HG03025 (cell line): ENCODE measurements around the gene DEGS2.
A peak's percentile ranks its signal among the peaks of the same experiment; 100 is the strongest.

Experiments
- ATAC-seq: cut with Tn5 transposase; IDR thresholded peaks from one replicate; pipeline ENCODE4 v1.9.1; 2021; ENCODE audit warnings: mild to moderate bottlenecking, moderate library complexity; ENCODE audit not compliant: unreplicated experiment, low FRiP score

Gene DEGS2

GRCh38 chr14:100117026-100117425 lies 42.4 kb downstream of the DEGS2 start:
- no peak for ATAC-seq

DNA sequence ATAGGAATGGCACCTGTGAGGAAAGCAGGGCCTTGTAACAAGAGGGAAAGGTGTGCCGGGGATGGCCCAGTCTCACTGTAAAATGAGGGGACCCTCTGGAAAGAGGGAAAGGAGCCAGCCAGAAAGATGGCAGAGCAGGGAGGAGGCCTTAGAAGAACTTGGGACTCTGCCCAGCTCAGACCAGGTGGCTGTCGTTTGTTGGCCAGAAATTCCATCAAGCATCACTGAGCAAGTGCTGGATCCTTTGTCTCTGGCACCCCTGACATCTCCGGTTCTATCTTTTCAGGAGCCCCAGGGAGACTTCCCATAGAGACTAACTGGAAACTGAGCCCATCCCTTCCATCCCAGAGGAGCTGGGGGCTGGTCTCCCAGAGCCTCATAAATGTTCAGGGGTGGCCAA lies 43.3 kb downstream of the DEGS2 start:
- no peak for ATAC-seq

- ATAC-seq = no peak
Measured at GRCh38 chr14:100115726-100116125, 43.7 kb downstream of the DEGS2 start.

DNA sequence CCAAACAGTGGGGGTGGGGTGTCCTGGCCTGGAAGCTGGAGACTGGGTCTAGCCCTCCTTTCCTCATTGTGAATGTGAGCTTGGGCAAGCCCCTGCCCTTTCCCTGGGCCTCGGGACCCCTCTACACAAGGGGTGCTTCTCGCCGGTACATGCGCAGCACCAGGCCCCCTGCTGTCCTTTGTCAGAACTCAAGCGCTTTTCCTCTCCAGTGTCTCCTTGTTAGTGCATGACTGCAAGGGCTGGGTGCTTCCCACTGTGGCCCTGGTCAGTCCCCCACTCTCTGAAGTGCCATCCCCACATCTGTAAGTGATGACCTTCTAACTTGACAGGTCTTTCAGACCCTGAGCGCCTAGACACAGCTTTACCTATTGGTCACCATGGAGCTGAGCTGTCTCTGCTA lies 44.2 kb downstream of the DEGS2 start:
- no peak for ATAC-seq

GRCh38 chr14:100114109-100114765 lies 45.2 kb downstream of the DEGS2 start:
- ATAC-seq = no peak

- ATAC-seq = no peak
Measured at GRCh38 chr14:100111931-100112704, 47.3 kb downstream of the DEGS2 start.

DNA sequence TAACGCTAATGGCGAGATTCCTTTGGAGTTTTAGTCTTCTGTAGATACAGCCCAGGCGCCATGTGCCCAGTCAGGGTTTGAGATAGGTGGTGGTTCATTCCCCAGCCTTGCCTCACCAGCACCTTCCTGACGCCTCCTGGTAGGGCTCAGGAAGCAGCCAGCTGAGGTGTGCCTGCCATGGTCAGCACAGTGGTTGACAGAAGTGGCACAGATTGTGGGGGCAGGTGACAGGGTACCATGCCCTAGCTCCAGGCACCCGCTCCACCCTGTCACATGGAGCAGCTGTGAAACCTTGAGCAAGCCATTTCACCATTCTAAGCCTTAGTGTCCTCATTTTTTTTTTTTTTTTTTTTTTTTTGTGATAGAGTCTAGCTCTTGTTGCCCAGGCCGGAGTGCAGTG lies 48.6 kb downstream of the DEGS2 start:
- ATAC-seq = no peak

GRCh38 chr14:100109594-100109955 lies 49.9 kb downstream of the DEGS2 start:
- no peak for ATAC-seq

- ATAC-seq = no peak
Measured at GRCh38 chr14:100108840-100109593, 50.4 kb downstream of the DEGS2 start.

GRCh38 chr14:100108042-100108825 lies 51.2 kb downstream of the DEGS2 start:
- peak; percentile 65 for ATAC-seq

- no peak for ATAC-seq
Measured at GRCh38 chr14:100107236-100107635, 52.2 kb downstream of the DEGS2 start.

DNA sequence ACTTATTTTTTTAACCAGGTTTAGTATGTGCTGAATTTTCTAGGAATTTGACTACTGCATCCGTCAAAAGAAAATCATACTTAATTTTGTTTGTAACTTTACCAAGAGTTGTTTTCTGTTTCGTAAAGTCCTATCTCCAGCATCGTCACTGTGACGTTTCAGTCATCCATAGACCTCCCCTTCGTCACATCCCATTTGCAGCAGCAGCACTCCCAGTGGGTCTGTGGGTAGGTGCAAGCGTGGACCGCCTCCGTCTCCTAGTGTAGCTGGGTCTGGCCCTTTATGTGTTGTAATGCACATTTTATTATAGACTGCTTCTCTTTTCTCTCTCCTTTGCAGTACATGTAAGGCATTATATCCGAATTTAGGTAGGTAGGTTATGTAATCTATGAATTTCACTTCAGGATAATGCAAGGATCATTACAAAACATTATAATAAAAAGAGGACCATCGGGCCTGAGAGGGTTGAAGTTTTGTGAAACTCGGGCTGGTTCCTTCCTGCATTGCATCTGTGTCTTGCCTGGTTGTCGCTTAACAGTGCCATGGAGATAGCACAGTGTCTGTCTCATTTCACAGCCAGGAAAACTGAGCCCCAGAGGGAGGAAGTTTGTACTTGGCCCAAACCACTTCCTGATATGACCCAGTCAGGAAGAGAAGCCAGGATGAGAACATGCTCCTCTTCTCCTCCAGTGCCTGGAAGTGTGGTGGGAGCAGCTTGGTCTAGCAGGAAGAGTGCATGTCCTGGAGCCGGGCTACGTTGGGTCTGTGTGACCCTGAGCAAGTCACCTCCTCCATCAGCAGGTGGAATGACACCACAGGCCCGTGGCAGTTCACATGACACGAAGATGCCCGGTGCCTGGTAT lies 53.0 kb downstream of the DEGS2 start:
- no peak for ATAC-seq

DNA sequence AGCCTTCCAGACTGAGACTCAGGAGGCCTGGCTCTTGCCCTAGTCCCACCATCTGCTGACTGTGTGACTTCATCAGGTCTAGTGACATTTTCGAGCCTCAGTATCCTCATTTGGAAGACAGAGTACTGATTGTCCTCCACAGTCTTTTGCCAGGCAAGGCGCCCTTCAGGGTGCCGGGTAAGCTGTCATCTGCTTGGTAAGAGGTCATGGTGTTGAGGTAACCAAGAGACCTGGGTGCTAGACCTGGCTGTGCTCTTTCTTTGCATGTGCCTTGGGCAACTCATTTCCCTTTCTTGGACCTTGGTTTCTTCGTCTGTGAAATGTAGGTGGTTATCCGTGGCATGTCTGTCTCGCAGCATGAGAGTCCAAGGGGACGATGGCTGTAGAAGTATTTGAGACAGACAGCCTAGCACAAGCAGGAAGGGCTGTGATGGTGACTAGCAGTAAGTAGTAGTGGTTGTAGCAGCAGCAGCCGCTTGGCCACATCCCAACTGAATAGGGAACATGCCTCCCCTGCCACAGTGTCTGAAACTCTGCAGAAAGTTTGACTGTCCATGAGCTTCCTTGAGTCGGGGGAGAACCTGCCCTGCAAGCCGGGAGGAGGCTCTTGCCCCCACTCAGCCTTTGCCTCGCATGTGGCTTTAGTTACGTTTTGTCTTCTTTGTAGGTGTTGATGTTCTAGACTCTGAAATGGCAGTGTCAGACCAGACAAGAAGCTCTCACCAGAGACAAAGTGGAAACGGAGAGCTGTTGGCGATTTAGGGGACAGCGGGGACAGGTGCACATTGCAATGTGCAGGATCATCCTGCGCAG lies 53.9 kb downstream of the DEGS2 start:
- no peak for ATAC-seq

GRCh38 chr14:100104523-100105300 lies 54.7 kb downstream of the DEGS2 start:
- no peak for ATAC-seq

GRCh38 chr14:100104006-100104352 lies 55.5 kb downstream of the DEGS2 start:
- no peak for ATAC-seq

DNA sequence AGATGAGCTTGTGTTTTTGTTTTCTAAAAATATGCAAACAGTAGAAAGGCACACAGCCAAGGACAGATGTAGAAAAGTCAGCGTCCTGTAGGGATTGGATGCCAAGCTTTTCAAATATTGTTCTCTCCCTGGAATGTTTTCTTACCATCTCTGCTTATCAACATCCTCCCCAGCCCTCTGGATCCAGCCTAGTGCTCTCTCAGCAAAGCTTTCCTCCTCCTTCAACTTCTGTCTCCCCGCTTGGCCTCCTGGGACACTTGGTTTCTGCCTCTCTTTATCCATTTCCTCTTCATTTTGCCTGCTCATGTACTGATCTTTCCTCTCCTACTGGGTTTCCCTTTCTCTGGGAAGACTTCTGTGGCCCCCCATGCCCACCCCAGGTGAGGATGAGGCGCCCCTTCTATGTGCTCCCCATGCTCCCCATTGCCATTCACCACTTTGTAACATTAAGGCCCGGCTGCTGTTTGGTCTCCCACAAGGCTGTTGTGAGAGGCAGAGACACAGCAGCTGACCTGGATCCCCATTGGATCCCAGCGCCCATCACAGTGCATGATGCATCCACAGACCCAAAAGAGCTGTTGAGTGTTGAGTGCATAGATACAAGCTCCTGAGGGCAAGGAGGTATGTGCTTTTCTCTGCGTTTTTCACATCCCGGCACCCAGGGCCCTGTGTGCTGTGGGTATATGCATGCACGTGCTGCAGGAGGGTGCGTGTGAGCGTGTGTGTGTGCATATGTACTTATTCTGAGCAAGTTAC lies 56.0 kb downstream of the DEGS2 start:
- no peak for ATAC-seq

DNA sequence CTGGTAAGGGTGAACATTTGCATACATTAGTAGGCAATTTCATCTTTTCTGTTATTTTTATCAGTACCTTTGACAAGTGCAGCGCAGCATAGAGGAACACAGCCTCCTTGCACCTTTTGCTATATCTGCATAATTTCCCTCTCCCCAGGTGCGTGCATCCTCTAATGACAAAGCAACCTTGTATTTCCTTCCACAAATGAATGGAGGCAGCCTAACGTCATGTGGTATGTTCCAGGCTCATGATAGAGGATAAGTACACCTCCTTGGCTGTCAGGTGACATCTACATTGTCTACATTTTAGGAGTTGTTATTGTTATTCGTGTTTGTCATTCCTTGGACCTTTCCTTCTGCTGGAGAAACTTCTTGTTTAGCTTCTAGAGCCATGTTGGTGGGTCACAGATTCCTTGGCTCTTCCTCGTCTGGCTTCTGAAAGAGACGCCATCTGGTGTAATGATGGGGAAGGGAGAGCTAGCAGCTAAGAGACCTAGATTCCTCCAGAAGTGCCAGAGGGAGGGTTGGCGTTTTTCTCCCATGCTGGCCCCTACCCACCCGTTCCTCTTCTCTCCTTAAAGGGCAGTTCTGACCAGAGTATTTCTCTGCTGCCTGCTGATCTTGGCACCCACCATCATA lies 57.2 kb downstream of the DEGS2 start:
- ATAC-seq = no peak
